Upper lobe of left lung (tissue), 6 donors: Measurements from ENCODE around the gene CGB3. TPM values are rescaled to one million over a fixed set of nuclear protein-coding genes. Genes with fewer than 3 reads are reported as not detected.

Experiments used
- ATAC-seq, 2 donors: fragments of 200-7000 bp; cut with Tn5 transposase; one replicate each; pipeline ENCODE4 v1.9.1; 2022; ENCODE audit warnings: mild to moderate bottlenecking in 2 of 2, moderate library complexity in 2 of 2; ENCODE audit not compliant: low FRiP score in 2 of 2
- DNase-seq, 2 donors: peaks; one replicate each; pipeline ENCODE4 v3.0.0-alpha.2; 2019 to 2020
- H3K27ac ChIP-seq, 4 donors: fragments of 200-600 bp; sonication (generic); one replicate each; pipeline ENCODE4 v1.5.1; 2016 to 2019
- H3K27me3 ChIP-seq, 4 donors: fragments of 200-600 bp; sonication (generic); one replicate each; pipeline ENCODE4 v1.5.1; 2017 to 2019
- H3K36me3 ChIP-seq, 4 donors: fragments of 200-600 bp; sonication (generic); one replicate each; pipeline ENCODE4 v1.5.1; 2016 to 2019
- H3K4me1 ChIP-seq, 4 donors: fragments of 200-600 bp; sonication (generic); one replicate each; pipeline ENCODE4 v1.5.1; 2018 to 2019
- H3K4me3 ChIP-seq, 4 donors: fragments of 200-600 bp; sonication (generic); one replicate each; pipeline ENCODE4 v1.5.1; 2017 to 2019; ENCODE audit warnings: mild to moderate bottlenecking in 2 of 4, moderate library complexity in 1 of 4
- H3K9me3 ChIP-seq, 4 donors: fragments of 200-600 bp; sonication (generic); one replicate each; pipeline ENCODE4 v1.5.1; 2018 to 2019
- CTCF ChIP-seq, 6 experiments: fragments of 450-650 bp in 4 of 6; fragments of 200-600 bp in 2 of 6; sonication (generic) in 2 of 6; IDR thresholded peaks; one replicate each; pipeline ENCODE4 v1.5.1; 2016 to 2019; ENCODE audit warnings: antibody characterized with exemption in 6 of 6
- EP300 ChIP-seq, 4 donors: sonication (generic); formaldehyde crosslinking; IDR thresholded peaks; one replicate each; pipeline ENCODE4 v1.5.1; 2017; ENCODE audit warnings: antibody characterized with exemption in 4 of 4, control low read depth in 2 of 4
- POLR2A ChIP-seq, 4 donors: fragments of 450-650 bp; IDR thresholded peaks; one replicate each; pipeline ENCODE4 v1.5.1; 2016 to 2017; ENCODE audit warnings: antibody characterized with exemption in 4 of 4, mild to moderate bottlenecking in 2 of 4
- POLR2AphosphoS5 ChIP-seq, 2 donors: sonication (generic); formaldehyde crosslinking; IDR thresholded peaks; one replicate each; pipeline ENCODE4 v1.5.1; 2017; ENCODE audit warnings: antibody characterized with exemption in 2 of 2
- WGBS, 2 donors: methylation state at CpG; one replicate each; pipeline ENCODE4 v1.1.5; 2017 to 2018; 5-methylcytosine and 5-hydroxymethylcytosine counted together
- total RNA-seq, 6 donors: library from RNA; depleted of rRNA in 4 of 6; stranded (reverse); fragments of >200 nt in 4 of 6; gene quantifications; one replicate each; pipeline versions ENCODE4 v1.1.0 to v1.2.1, GENCODE V29; 2016 to 2021
- donor health status: DM: no; HTN: no; CAD: no; lungs with moderate emphysema.
- donor health status: DM: no; HTN: yes; CAD: no; lungs with severe emphysema.

The CGB3 gene
- total RNA-seq, 6 donors from 2014 or later: not detected

GRCh38 chr19:49065905-49066512 is 41.9 kb upstream of the CGB3 start:
- DNase-seq (no peak), ATAC-seq (no peak)
- Histone ChIP-seq H3K36me3 (no peaks in the 10 kb centered on the region), H3K27me3 (peaks cover 3 to 24% (median 9%) of the 10 kb centered on the region in 4 donors), H3K4me3 (no peak overlapping the region), H3K27ac (no peak overlapping the region), H3K9me3 (no peaks in the 10 kb centered on the region), H3K4me1 (peaks cover 7 to 10% (median 8%) of the 10 kb centered on the region in 4 donors)
- TF ChIP-seq CTCF (IDR thresholded peaks at IDR 0.05): no peak
- no peak for TF ChIP-seq EP300 (IDR thresholded peaks at IDR 0.05)
- no peak for TF ChIP-seq POLR2A (IDR thresholded peaks at IDR 0.05)
- TF ChIP-seq POLR2AphosphoS5 (IDR thresholded peaks at IDR 0.05): no peak
- WGBS, 2 donors: 55 to 57% methylated on average over 11 to 12 of the region's 13 CpGs

GRCh38 chr19:49064768-49065611 is 40.9 kb upstream of the CGB3 start, which contains the start of gene NTF4:
Gene NTF4, minus strand, starts transcription at chr19:49064818. Its CDS starts 2,821 bp downstream, at chr19:49061997.
- peaks cover 3 to 23% (median 9%) of the 10 kb centered on the region in 4 donors for H3K27me3 ChIP-seq
- DNase-seq (peak; percentile 50 to 88), ATAC-seq (peak; percentile 19 to 44)

GRCh38 chr19:49064029-49064629 is 40.0 kb upstream of the CGB3 start:
- H3K4me1 ChIP-seq: peaks cover 7 to 10% (median 8%) of the 10 kb centered on the region in 4 donors
- ATAC-seq: peak; percentile 34 to 75
- H3K27ac ChIP-seq: peak overlapping the region; percentile 1 to 29 (median 10)
- 48 to 53% methylated on average over 6 to 10 of the region's 10 CpGs for WGBS, 2 donors
- H3K4me3 ChIP-seq: peak overlapping the region in 3 of 4 donors; percentile 26 to 36 (median 33)
- peak in 1 of 4 donors; percentile 20 for TF ChIP-seq POLR2A (IDR thresholded peaks at IDR 0.05)
- TF ChIP-seq EP300 (IDR thresholded peaks at IDR 0.05): no peak
- DNase-seq: peak in 1 of 2 donors; percentile 57
- peaks cover 3 to 19% (median 9%) of the 10 kb centered on the region in 4 donors for H3K27me3 ChIP-seq
- H3K9me3 ChIP-seq: no peaks in the 10 kb centered on the region
- no peaks in the 10 kb centered on the region for H3K36me3 ChIP-seq

More at GRCh38 chr19:49064768-49065611, 40.9 kb upstream of the CGB3 start, which contains the start of gene NTF4:
- TF ChIP-seq POLR2A (IDR thresholded peaks at IDR 0.05) (no peak), EP300 (IDR thresholded peaks at IDR 0.05) (no peak), POLR2AphosphoS5 (IDR thresholded peaks at IDR 0.05) (no peak), CTCF (IDR thresholded peaks at IDR 0.05) (no peak)
- H3K36me3 ChIP-seq: no peaks in the 10 kb centered on the region
- peaks cover 7 to 10% (median 8%) of the 10 kb centered on the region in 4 donors for H3K4me1 ChIP-seq
- H3K4me3 ChIP-seq: peak within 1 kb of the TSS in 3 of 4 donors; percentile 26 to 36 (median 33)
- H3K9me3 ChIP-seq: no peaks in the 10 kb centered on the region
- peak within 1 kb of the TSS; percentile 1 to 29 (median 10) for H3K27ac ChIP-seq
- 9 to 13% methylated on average over 22 to 30 of the region's 53 CpGs for whole genome bisulfite sequencing, 2 donors

- 55 to 59% methylated on average over 5 to 24 of the region's 25 CpGs for WGBS, 2 donors
- no peaks in the 10 kb centered on the region for H3K9me3 ChIP-seq
- no peak overlapping the region for H3K27ac ChIP-seq
- H3K36me3 ChIP-seq: no peaks in the 10 kb centered on the region
- peaks cover 24 to 29% (median 24%) of the 10 kb centered on the region in 4 donors for H3K4me1 ChIP-seq
- H3K27me3 ChIP-seq: peaks cover 3 to 32% (median 12%) of the 10 kb centered on the region in 4 donors
- TF ChIP-seq POLR2AphosphoS5 (IDR thresholded peaks at IDR 0.05) (no peak), CTCF (IDR thresholded peaks at IDR 0.05) (no peak), POLR2A (IDR thresholded peaks at IDR 0.05) (no peak)
- no peak for ATAC-seq
- no peak overlapping the region for H3K4me3 ChIP-seq
- DNase-seq: peak in 1 of 2 donors; percentile 76
Measured at GRCh38 chr19:49061445-49061844, 37.3 kb upstream of the CGB3 start.

- ATAC-seq (no peak), DNase-seq (no peak)
- Histone ChIP-seq H3K36me3 (no peaks in the 10 kb centered on the region), H3K4me3 (no peak overlapping the region), H3K4me1 (peaks cover 24 to 33% (median 27%) of the 10 kb centered on the region in 4 donors), H3K27me3 (peaks cover 3 to 32% (median 12%) of the 10 kb centered on the region in 4 donors), H3K27ac (no peak overlapping the region), H3K9me3 (no peaks in the 10 kb centered on the region)
- no peak for TF ChIP-seq CTCF (IDR thresholded peaks at IDR 0.05)
- TF ChIP-seq EP300 (IDR thresholded peaks at IDR 0.05): no peak
- no peak for TF ChIP-seq POLR2AphosphoS5 (IDR thresholded peaks at IDR 0.05)
- TF ChIP-seq POLR2A (IDR thresholded peaks at IDR 0.05): no peak
- WGBS, 2 donors: 75 to 100% methylated on average over 2 of the region's 2 CpGs
Measured at GRCh38 chr19:49061000-49061399, 36.9 kb upstream of the CGB3 start.
